ENCODE measurements around the gene STX18. TPM values are rescaled to one million over a fixed set of nuclear protein-coding genes. Genes with fewer than 3 reads are reported as not detected.

Gene STX18
- polyA plus RNA-seq, 1 experiment = 27.0 TPM

- ChIA-PET POLR2A (no interaction called here), CTCF (interaction anchor here (0.8 kb wide), 1 partner anchor 16 kb away, joined by 3 read pairs; no protein-coding TSS in a partner anchor)
- Histone ChIP-seq H3K4me3 (ENCODE audit: low read depth, low read length) (no peak overlapping the region), H3K27me3 (ENCODE audit: control insufficient read depth, insufficient read depth, low read length) (no peaks in the 10 kb centered on the region), H3K27ac (ENCODE audit: low read depth, low read length) (no peak overlapping the region), H3K9me3 (ENCODE audit: control insufficient read depth, insufficient read depth, low read length) (peaks cover 10% of the 10 kb centered on the region; the same call in 1 of the 2 replicates)
- no peak for TF ChIP-seq CTCF (IDR thresholded peaks at IDR 0.05; ENCODE audit: low read depth, low read length)
- DNase-seq (ENCODE audit: low read depth, low spot score) = no peak
These were observed 122.0 kb downstream of the STX18 start for GRCh38 chr4:4419896-4420295.

- H3K27me3 ChIP-seq (ENCODE audit: control insufficient read depth, insufficient read depth, low read length) = no peaks in the 10 kb centered on the region
- ChIA-PET POLR2A (no interaction called here), CTCF (no interaction called here)
These were observed 123.0 kb downstream of the STX18 start for GRCh38 chr4:4418676-4419390.

GRCh38 chr4:4417886-4418285 lies 124.0 kb downstream of the STX18 start:
- ChIA-PET CTCF (interaction anchor here (0.9 to 1.0 kb wide), 2 partner anchors 12 to 70 kb away, joined by 3 to 4 read pairs; no protein-coding TSS in a partner anchor), POLR2A (no interaction called here)
- no peak overlapping the region for H3K4me3 ChIP-seq (ENCODE audit: low read depth, low read length)
- peaks cover 10% of the 10 kb centered on the region; the same call in 1 of the 2 replicates for H3K9me3 ChIP-seq (ENCODE audit: control insufficient read depth, insufficient read depth, low read length)
- no peak overlapping the region for H3K27ac ChIP-seq (ENCODE audit: low read depth, low read length)
- no peak for TF ChIP-seq CTCF (IDR thresholded peaks at IDR 0.05; ENCODE audit: low read depth, low read length)
- DNase-seq (ENCODE audit: low read depth, low spot score) = no peak
- no peaks in the 10 kb centered on the region for H3K27me3 ChIP-seq (ENCODE audit: control insufficient read depth, insufficient read depth, low read length)

More at GRCh38 chr4:4418676-4419390, 123.0 kb downstream of the STX18 start:
- H3K9me3 ChIP-seq (ENCODE audit: control insufficient read depth, insufficient read depth, low read length) = peaks cover 10% of the 10 kb centered on the region; the same call in 1 of the 2 replicates
- no peak for DNase-seq (ENCODE audit: low read depth, low spot score)
- H3K27ac ChIP-seq (ENCODE audit: low read depth, low read length) = no peak overlapping the region
- TF ChIP-seq CTCF (IDR thresholded peaks at IDR 0.05; ENCODE audit: low read depth, low read length) = no peak
- H3K4me3 ChIP-seq (ENCODE audit: low read depth, low read length) = no peak overlapping the region

GRCh38 chr4:4416981-4417380 lies 124.9 kb downstream of the STX18 start:
- H3K4me3 ChIP-seq (ENCODE audit: low read depth, low read length) = no peak overlapping the region
- TF ChIP-seq CTCF (IDR thresholded peaks at IDR 0.05; ENCODE audit: low read depth, low read length) = no peak

More at GRCh38 chr4:4416981-4417380, 124.9 kb downstream of the STX18 start:
- no peak for DNase-seq (ENCODE audit: low read depth, low spot score)
- Histone ChIP-seq H3K27ac (ENCODE audit: low read depth, low read length) (no peak overlapping the region), H3K9me3 (ENCODE audit: control insufficient read depth, insufficient read depth, low read length) (peaks cover 10% of the 10 kb centered on the region; the same call in 1 of the 2 replicates), H3K27me3 (ENCODE audit: control insufficient read depth, insufficient read depth, low read length) (no peaks in the 10 kb centered on the region)
- CTCF ChIA-PET = interaction anchor here (1.0 to 1.2 kb wide), 2 partner anchors 10 to 13 kb away, joined by 3 to 4 read pairs; no protein-coding TSS in a partner anchor
- POLR2A ChIA-PET = no interaction called here

All from AG04450 (cell line).